GM19035 (cell line): Measurements from ENCODE around the gene GAD1.

Source experiments
- ATAC-seq: cut with Tn5 transposase; IDR thresholded peaks from one replicate; pipeline ENCODE4 v1.9.1; 2021; ENCODE audit not compliant: unreplicated experiment

Gene GAD1

DNA sequence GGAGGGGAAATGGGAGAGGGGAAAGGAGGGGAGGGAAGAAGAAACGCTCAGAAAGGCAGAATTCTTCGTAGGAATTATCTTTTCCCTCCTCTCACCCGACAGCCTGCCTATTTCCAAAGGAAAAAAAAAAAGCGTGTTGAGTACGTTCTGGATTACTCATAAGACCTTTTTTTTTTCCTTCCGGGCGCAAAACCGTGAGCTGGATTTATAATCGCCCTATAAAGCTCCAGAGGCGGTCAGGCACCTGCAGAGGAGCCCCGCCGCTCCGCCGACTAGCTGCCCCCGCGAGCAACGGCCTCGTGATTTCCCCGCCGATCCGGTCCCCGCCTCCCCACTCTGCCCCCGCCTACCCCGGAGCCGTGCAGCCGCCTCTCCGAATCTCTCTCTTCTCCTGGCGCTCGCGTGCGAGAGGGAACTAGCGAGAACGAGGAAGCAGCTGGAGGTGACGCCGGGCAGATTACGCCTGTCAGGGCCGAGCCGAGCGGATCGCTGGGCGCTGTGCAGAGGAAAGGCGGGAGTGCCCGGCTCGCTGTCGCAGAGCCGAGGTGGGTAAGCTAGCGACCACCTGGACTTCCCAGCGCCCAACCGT, at the start of gene GAD1:
Gene GAD1, plus strand, starts transcription at position 384 of the 589 bp plus-strand sequence. CDS start 1,705 bp downstream, outside the sequence.
- no peak for ATAC-seq

- ATAC-seq = peak; percentile 54
These were observed 46.6 kb upstream of the GAD1 start, which contains the start of gene ERICH2 for GRCh38 chr2:170770008-170770605. TSS of gene ERICH2 (plus strand) at chr2:170770378. CDS start at chr2:170770682, 304 bp downstream.

- peak; percentile 85 for ATAC-seq
These were observed 45.9 kb upstream of the GAD1 start for GRCh38 chr2:170770606-170771420.

GRCh38 chr2:170771421-170771937, 45.2 kb upstream of the GAD1 start:
- no peak for ATAC-seq

- ATAC-seq = no peak
These were observed 44.4 kb upstream of the GAD1 start for GRCh38 chr2:170772295-170772694.

DNA sequence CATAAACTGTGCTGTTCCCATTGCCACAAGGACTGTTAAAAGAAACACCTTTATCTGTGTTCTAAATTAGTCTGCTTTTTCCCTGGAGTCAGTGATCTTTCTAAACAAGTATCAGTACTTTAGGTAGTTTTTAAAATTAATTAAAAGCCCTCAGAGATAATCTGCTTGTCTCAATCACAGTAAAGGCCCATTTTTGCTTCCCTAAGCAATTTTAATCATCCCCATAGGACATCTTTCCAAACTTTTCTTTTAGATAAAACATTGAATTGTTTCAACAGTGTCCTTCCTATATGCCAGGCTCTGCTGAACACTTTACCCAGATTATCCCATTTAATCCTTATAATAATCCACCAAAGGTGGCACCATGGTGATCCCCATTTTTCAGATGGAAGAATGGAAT, 42.6 kb upstream of the GAD1 start:
- no peak for ATAC-seq

DNA sequence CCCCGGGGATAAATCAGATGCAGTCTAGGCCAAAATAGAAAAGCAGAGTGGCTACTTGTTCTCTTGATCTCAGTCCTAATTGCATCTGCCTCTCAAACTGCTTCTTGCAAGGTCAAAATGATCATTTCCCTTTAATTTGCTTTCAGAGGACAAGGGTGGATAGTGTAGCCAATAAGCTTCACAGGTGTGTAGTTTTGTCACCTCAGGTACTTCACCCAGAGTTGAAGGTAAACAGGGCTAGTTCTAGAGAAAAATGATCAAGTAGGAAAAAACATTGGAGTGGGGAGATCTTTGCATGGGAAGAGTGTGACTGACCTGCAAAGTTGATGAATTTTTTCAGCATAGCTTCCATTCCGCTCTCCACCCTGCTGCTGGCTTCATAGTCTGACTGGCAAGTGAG, 37.8 kb upstream of the GAD1 start:
- ATAC-seq = no peak

DNA sequence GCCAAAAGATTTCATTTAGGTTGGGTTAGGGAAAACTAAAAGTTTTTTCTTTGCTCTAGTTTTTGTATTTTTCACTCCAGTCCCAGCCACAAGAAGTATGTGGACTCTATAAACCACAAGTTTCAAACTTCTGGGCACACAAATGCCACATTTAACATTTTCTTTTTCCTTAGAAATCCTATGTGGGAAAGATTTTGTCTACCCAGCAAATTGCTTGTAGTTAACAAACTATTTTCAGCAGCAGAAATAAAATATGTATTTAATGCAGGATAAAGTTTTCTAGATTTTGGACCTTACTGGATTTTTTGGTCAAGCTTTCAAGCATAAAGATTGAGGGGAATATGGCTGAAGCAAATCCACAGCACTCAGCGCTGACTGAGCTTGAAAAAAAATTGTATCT, 37.4 kb upstream of the GAD1 start:
- no peak for ATAC-seq

DNA sequence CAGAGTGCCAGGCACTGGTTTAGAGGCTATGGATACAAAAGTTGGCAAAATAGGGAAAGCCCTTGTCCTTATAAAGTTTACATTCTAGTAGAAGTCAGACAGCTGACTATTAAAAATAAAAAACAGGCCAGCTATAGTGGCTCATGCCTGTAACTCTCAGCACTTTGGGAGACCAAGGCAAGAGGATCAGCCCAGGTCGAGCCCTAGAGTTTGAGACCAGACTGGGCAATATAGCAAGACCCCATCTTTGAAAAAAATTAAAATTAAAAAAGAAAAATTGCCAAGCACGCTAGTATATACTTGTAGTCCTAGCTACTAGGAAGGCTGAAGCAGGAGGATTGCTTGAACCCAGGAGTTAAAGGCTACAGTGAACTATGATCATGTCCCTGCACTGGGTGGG, 34.0 kb upstream of the GAD1 start:
- no peak for ATAC-seq

DNA sequence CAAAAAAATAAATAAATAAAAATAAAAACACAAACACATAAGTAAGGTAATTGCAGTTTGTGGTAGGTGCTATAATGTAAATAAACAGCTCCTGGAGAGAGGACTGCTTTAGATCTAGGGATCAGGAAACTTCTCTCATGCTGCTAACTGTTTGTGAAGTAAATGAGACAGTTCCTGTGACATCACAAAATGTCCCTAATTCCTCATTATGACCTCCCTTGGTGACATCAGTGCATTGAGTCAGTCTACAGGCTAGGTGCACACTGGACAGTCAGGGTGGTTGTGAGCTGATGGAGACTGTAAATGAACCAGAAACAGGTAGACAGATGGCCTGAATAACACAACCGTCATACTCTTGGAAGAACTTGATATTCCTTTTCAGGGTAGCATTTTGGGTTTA, 33.1 kb upstream of the GAD1 start:
- ATAC-seq = no peak

GRCh38 chr2:170798996-170799395, 17.7 kb upstream of the GAD1 start:
- ATAC-seq = no peak

- ATAC-seq = no peak
These were observed 10.1 kb upstream of the GAD1 start for GRCh38 chr2:170806548-170806947.

- no peak for ATAC-seq
These were observed 3.7 kb upstream of the GAD1 start for GRCh38 chr2:170812710-170813600.

- no peak for ATAC-seq
These were observed 2.8 kb upstream of the GAD1 start for GRCh38 chr2:170813611-170814532.

DNA sequence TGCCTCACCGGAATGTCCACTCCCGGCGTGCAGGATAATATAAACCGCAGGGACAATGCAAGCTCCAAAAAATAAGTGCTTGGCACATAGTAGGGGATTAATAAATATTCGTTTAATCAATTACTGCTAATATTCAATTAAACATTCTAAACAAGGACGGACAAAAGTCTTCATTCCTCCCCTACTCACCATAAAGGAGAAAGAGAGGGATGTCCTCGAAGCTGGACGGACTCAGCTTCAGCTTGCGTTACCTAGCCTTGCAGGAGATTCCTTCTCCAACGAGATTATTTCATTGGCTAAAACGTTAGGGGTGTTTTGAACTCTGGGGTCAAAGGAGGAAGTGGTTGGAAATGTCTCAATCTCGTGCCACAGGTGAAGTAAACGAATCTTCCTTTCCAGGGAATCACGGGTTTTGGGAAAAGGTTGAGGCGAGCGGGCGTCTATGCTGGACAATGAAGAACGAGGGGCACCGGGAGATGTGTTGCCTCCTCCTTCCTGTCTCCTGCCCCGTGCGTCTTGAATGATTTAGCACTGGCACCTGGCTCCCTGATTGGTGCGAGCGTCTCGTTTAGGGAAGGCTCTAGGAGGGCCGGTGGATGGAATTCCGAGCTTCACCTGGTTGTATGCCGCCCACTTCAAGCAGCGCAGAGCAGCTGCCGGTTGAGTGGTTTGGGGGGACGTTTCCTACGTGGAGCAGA, 2.0 kb upstream of the GAD1 start:
- ATAC-seq = no peak

DNA sequence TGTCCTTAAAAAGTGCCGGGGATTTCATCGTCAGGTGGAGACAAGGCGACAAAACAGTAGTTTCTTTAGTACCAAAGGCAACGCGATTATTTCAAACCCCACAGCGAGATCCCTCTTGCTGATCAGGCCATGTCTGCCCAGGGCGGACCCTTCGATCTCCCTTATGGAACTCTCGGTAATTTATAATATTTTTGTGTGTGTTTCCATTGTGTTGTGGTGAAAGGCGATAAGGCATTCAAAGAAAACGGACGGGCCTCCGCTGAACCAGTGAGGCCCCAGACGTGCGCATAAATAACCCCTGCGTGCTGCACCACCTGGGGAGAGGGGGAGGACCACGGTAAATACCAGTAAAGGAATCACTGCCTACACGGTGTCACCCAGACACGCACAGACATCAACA, 1.4 kb upstream of the GAD1 start:
- ATAC-seq = no peak

- ATAC-seq = no peak
These were observed 762 bp upstream of the GAD1 start for GRCh38 chr2:170815746-170816503.
